Osteoblast (primary cell): Measurements from ENCODE around the gene CELF2. TPM values are rescaled to one million over a fixed set of nuclear protein-coding genes. Genes with fewer than 3 reads are reported as not detected.

ENCODE experiments used
- DNase-seq: peaks from one replicate; pipeline ENCODE4 v3.0.0; 2011; ENCODE audit warnings: low spot score, mixed read lengths; ENCODE audit not compliant: insufficient read length; ENCODE audit errors: missing footprints
- H2AFZ ChIP-seq: 2 replicates; pipeline ENCODE4 v1.6.0; 2011; ENCODE audit warnings: mild to moderate bottlenecking, low read length
- H3K27ac ChIP-seq: 2 replicates; pipeline ENCODE4 v1.5.1; 2011; ENCODE audit warnings: mild to moderate bottlenecking, low read depth, low read length, moderate library complexity
- H3K27me3 ChIP-seq: 2 replicates; pipeline ENCODE4 v1.6.0; 2012; ENCODE audit warnings: mild to moderate bottlenecking, control low read depth, inconsistent platforms, low read length, moderate library complexity; ENCODE audit not compliant: insufficient read depth
- H3K36me3 ChIP-seq: 2 replicates; pipeline ENCODE4 v1.5.1; 2011; ENCODE audit warnings: mild to moderate bottlenecking, low read length, control low read depth, moderate library complexity; ENCODE audit not compliant: insufficient read depth
- H3K4me1 ChIP-seq: 2 replicates; pipeline ENCODE4 v1.5.1; 2011; ENCODE audit warnings: mild to moderate bottlenecking, low read length, control low read depth, moderate library complexity; ENCODE audit not compliant: insufficient read depth
- H3K4me2 ChIP-seq: 2 replicates; pipeline ENCODE4 v1.6.0; 2011; ENCODE audit warnings: mild to moderate bottlenecking, low read length; ENCODE audit not compliant: insufficient read depth
- H3K4me3 ChIP-seq: fragments of 200-600 bp; sonication (generic); 3 replicates; pipeline ENCODE4 v1.5.1; 2012; ENCODE audit warnings: mild to moderate bottlenecking, low read length, inconsistent platforms; ENCODE audit not compliant: insufficient read depth
- H3K79me2 ChIP-seq: 2 replicates; pipeline ENCODE4 v1.6.0; 2012; ENCODE audit warnings: mild to moderate bottlenecking, low read length, control low read depth, inconsistent platforms; ENCODE audit not compliant: insufficient read depth
- H3K9me3 ChIP-seq: 2 replicates; pipeline ENCODE4 v1.5.1; 2011; ENCODE audit warnings: low read depth, low read length, control low read depth
- H4K20me1 ChIP-seq: 2 replicates; pipeline ENCODE4 v1.6.0; 2012; ENCODE audit warnings: mild to moderate bottlenecking, low read length, control low read depth; ENCODE audit not compliant: insufficient read depth
- CTCF ChIP-seq: IDR thresholded peaks from 2 replicates; pipeline ENCODE4 v1.5.1; 2011; ENCODE audit warnings: mild to moderate bottlenecking, low read depth, low read length, moderate library complexity; ENCODE audit errors: extremely low read depth
- total RNA-seq: library from RNA; depleted of rRNA; stranded (reverse); fragments of >200 nt; gene quantifications from 2 replicates; pipeline ENCODE4 v1.2.3, GENCODE V29; 2012

CELF2 gene
- total RNA-seq, 1 donor: 7.6 TPM

- no peaks in the 10 kb centered on the region for H3K9me3 ChIP-seq
- no peak overlapping the region for H3K27ac ChIP-seq
- DNase-seq: no peak
- no peaks in the 10 kb centered on the region for H3K36me3 ChIP-seq
- H2AFZ ChIP-seq: no peak overlapping the region
- no peak overlapping the region for H3K4me2 ChIP-seq
- H3K27me3 ChIP-seq: no peaks in the 10 kb centered on the region
- H3K4me1 ChIP-seq: no peaks in the 10 kb centered on the region
- H3K79me2 ChIP-seq: no peaks in the 10 kb centered on the region
- no peaks in the 10 kb centered on the region for H4K20me1 ChIP-seq
- no peak for TF ChIP-seq CTCF
- H3K4me3 ChIP-seq: no peak overlapping the region
These were observed 178.0 kb downstream of the CELF2 start for GRCh38 chr10:11195623-11196022.

GRCh38 chr10:11197266-11197712, 179.6 kb downstream of the CELF2 start:
- Histone ChIP-seq H3K27me3 (no peaks in the 10 kb centered on the region), H3K4me3 (no peak overlapping the region), H3K4me2 (no peak overlapping the region), H3K27ac (no peak overlapping the region), H3K36me3 (no peaks in the 10 kb centered on the region), H2AFZ (no peak overlapping the region), H3K4me1 (no peaks in the 10 kb centered on the region), H4K20me1 (no peaks in the 10 kb centered on the region), H3K79me2 (no peaks in the 10 kb centered on the region), H3K9me3 (no peaks in the 10 kb centered on the region)
- DNase-seq: no peak
- TF ChIP-seq CTCF: no peak

- Histone ChIP-seq H3K4me3 (no peak overlapping the region), H3K4me1 (no peaks in the 10 kb centered on the region), H3K36me3 (no peaks in the 10 kb centered on the region), H3K4me2 (no peak overlapping the region), H3K79me2 (no peaks in the 10 kb centered on the region), H3K27ac (no peak overlapping the region), H3K9me3 (no peaks in the 10 kb centered on the region), H4K20me1 (no peaks in the 10 kb centered on the region), H3K27me3 (no peaks in the 10 kb centered on the region), H2AFZ (no peak overlapping the region)
- no peak for DNase-seq
- TF ChIP-seq CTCF: no peak
These were observed 180.2 kb downstream of the CELF2 start for GRCh38 chr10:11197878-11198277.

- no peaks in the 10 kb centered on the region for H3K9me3 ChIP-seq
- no peaks in the 10 kb centered on the region for H3K36me3 ChIP-seq
- H3K27me3 ChIP-seq: no peaks in the 10 kb centered on the region
- H3K27ac ChIP-seq: no peak overlapping the region
- H3K4me2 ChIP-seq: no peak overlapping the region
- no peaks in the 10 kb centered on the region for H4K20me1 ChIP-seq
- H3K4me3 ChIP-seq: no peak overlapping the region
- H2AFZ ChIP-seq: no peak overlapping the region
- DNase-seq: no peak
- H3K79me2 ChIP-seq: no peaks in the 10 kb centered on the region
- TF ChIP-seq CTCF: no peak
- H3K4me1 ChIP-seq: no peaks in the 10 kb centered on the region
These were observed 184.2 kb downstream of the CELF2 start for GRCh38 chr10:11201911-11202310.
